ENCODE results near the gene CHST10.

DNA sequence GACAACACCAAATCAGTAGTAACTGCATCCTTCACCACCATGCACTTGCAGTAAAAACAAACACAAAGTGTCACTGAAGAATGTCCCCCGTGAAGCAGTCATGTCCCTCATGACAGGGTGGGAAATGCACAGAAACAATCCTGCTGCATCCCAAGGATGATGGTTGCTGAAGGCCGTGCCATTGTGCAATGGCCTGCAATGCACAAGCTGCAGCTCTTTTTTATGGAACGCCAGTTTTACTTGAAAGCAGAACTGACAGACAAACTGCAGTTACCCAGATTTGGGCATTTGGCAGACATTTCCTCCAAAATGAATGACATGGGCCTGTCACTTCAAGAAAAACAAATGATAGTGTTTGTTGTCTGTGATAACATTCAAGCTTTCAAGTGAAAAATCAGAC is 2.4 kb upstream of the CHST10 start:
- TF ChIP-seq, protein P1, sequence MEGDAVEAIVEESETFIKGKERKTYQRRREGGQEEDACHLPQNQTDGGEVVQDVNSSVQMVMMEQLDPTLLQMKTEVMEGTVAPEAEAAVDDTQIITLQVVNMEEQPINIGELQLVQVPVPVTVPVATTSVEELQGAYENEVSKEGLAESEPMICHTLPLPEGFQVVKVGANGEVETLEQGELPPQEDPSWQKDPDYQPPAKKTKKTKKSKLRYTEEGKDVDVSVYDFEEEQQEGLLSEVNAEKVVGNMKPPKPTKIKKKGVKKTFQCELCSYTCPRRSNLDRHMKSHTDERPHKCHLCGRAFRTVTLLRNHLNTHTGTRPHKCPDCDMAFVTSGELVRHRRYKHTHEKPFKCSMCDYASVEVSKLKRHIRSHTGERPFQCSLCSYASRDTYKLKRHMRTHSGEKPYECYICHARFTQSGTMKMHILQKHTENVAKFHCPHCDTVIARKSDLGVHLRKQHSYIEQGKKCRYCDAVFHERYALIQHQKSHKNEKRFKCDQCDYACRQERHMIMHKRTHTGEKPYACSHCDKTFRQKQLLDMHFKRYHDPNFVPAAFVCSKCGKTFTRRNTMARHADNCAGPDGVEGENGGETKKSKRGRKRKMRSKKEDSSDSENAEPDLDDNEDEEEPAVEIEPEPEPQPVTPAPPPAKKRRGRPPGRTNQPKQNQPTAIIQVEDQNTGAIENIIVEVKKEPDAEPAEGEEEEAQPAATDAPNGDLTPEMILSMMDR (conservative IDR thresholded peaks at IDR 0.05; ENCODE audit: low read depth, low read length), result no peak
- TF ChIP-seq EZH2 (IDR thresholded peaks at IDR 0.05; ENCODE audit: low read length, unreplicated experiment), result no peak
